Measurements from ENCODE around the gene DEPDC1B.

DEPDC1B gene

GRCh38 chr5:60687927-60688720, 11.8 kb downstream of the DEPDC1B start:
- H3K27ac ChIP-seq (replicated peaks; ENCODE audit: low read length), result no peak overlapping the region
- no peak overlapping the region for H2AK5ac ChIP-seq (ENCODE audit: low read depth, low read length)
- peaks cover 5% of the 10 kb centered on the region for H3K79me1 ChIP-seq (ENCODE audit: low read depth, low read length)
- H3K4me1 ChIP-seq (ENCODE audit: control insufficient read depth in 2 of 2, insufficient read depth in 1 of 2, low read depth in 1 of 2, low read length in 2 of 2), result no peaks in the 10 kb centered on the region
- no peak overlapping the region for H2BK12ac ChIP-seq (ENCODE audit: low read length)
- no peak overlapping the region for H2BK120ac ChIP-seq (ENCODE audit: low read depth, low read length)
- no peak overlapping the region for H2AFZ ChIP-seq (ENCODE audit: low read length)
- no peaks in the 10 kb centered on the region for H3K27me3 ChIP-seq (ENCODE audit: control insufficient read depth in 3 of 3, insufficient read depth in 3 of 3, low read depth in 1 of 3, low read length in 3 of 3)
- H3K14ac ChIP-seq (ENCODE audit: low read length), result no peak overlapping the region
- no CpG with 5 or more reads among the region's 3 CpGs for WGBS, 2 donors (ENCODE audit: extremely low coverage in 2 of 2, insufficient read length in 2 of 2, insufficient replicate concordance in 1 of 2)
- no peak overlapping the region for H3K18ac ChIP-seq (ENCODE audit: low read length)
- H3K23ac ChIP-seq (ENCODE audit: low read depth, low read length, poor library complexity), result no peak overlapping the region
- peaks cover 13 to 52% of the 10 kb centered on the region in 2 donors for H3K36me3 ChIP-seq (replicated peaks in 1 of 2; ENCODE audit: control insufficient read depth in 2 of 2, insufficient read depth in 2 of 2, low read length in 2 of 2)
- H2BK5ac ChIP-seq (ENCODE audit: low read length), result no peak overlapping the region
- H4K8ac ChIP-seq (ENCODE audit: low read depth, low read length), result no peak overlapping the region
- H2BK15ac ChIP-seq (ENCODE audit: low read length), result no peak overlapping the region
- no peak overlapping the region for H3K4me3 ChIP-seq (ENCODE audit: low read length in 2 of 2)
- DNase-seq (ENCODE audit: low spot score), result no peak
- no peak overlapping the region for H3K4me2 ChIP-seq (ENCODE audit: insufficient read depth, low read length, poor library complexity, severe bottlenecking)
- no peak overlapping the region for H4K91ac ChIP-seq (ENCODE audit: low read depth, low read length, poor library complexity)
- no peak overlapping the region for H3K4ac ChIP-seq (ENCODE audit: low read length)
- H3K9me3 ChIP-seq (replicated peaks in 1 of 2; ENCODE audit: control insufficient read depth in 2 of 2, insufficient read depth in 1 of 2, low read depth in 1 of 2, low read length in 2 of 2), result peaks cover 0 to 7% of the 10 kb centered on the region in 2 donors
- no peak overlapping the region for H3K9ac ChIP-seq (ENCODE audit: low read depth, low read length, poor library complexity)

- no CpG with 5 or more reads among the region's 4 CpGs for WGBS, 2 donors (ENCODE audit: extremely low coverage in 2 of 2, insufficient read length in 2 of 2, insufficient replicate concordance in 1 of 2)
- no peaks in the 10 kb centered on the region for H3K9me3 ChIP-seq (replicated peaks in 1 of 2; ENCODE audit: control insufficient read depth in 2 of 2, insufficient read depth in 1 of 2, low read depth in 1 of 2, low read length in 2 of 2)
Observed at GRCh38 chr5:60686157-60686556, 13.8 kb downstream of the DEPDC1B start.

GRCh38 chr5:60685700-60686099, 14.3 kb downstream of the DEPDC1B start:
- no peak overlapping the region for H2BK5ac ChIP-seq (ENCODE audit: low read length)
- no peak overlapping the region for H3K23ac ChIP-seq (ENCODE audit: low read depth, low read length, poor library complexity)
- H4K8ac ChIP-seq (ENCODE audit: low read depth, low read length), result no peak overlapping the region
- H2BK120ac ChIP-seq (ENCODE audit: low read depth, low read length), result no peak overlapping the region
- no peak overlapping the region for H3K4ac ChIP-seq (ENCODE audit: low read length)
- H3K27me3 ChIP-seq (ENCODE audit: control insufficient read depth in 3 of 3, insufficient read depth in 3 of 3, low read depth in 1 of 3, low read length in 3 of 3), result no peaks in the 10 kb centered on the region
- no peak overlapping the region for H4K91ac ChIP-seq (ENCODE audit: low read depth, low read length, poor library complexity)
- no peak overlapping the region for H3K27ac ChIP-seq (replicated peaks; ENCODE audit: low read length)
- no peak overlapping the region for H3K4me2 ChIP-seq (ENCODE audit: insufficient read depth, low read length, poor library complexity, severe bottlenecking)
- H3K4me1 ChIP-seq (ENCODE audit: control insufficient read depth in 2 of 2, insufficient read depth in 1 of 2, low read depth in 1 of 2, low read length in 2 of 2), result no peaks in the 10 kb centered on the region
- H3K36me3 ChIP-seq (replicated peaks in 1 of 2; ENCODE audit: control insufficient read depth in 2 of 2, insufficient read depth in 2 of 2, low read length in 2 of 2), result peaks cover 13 to 65% of the 10 kb centered on the region in 2 donors
- no peak overlapping the region for H2BK12ac ChIP-seq (ENCODE audit: low read length)
- no peak overlapping the region for H3K4me3 ChIP-seq (ENCODE audit: low read length in 2 of 2)
- H2AFZ ChIP-seq (ENCODE audit: low read length), result no peak overlapping the region
- DNase-seq (ENCODE audit: low spot score), result no peak
- WGBS, 2 donors (ENCODE audit: extremely low coverage in 2 of 2, insufficient read length in 2 of 2, insufficient replicate concordance in 1 of 2), result no CpG with 5 or more reads among the region's 2 CpGs
- no peaks in the 10 kb centered on the region for H3K9me3 ChIP-seq (replicated peaks in 1 of 2; ENCODE audit: control insufficient read depth in 2 of 2, insufficient read depth in 1 of 2, low read depth in 1 of 2, low read length in 2 of 2)
- no peak overlapping the region for H3K18ac ChIP-seq (ENCODE audit: low read length)
- H2AK5ac ChIP-seq (ENCODE audit: low read depth, low read length), result no peak overlapping the region
- no peak overlapping the region for H3K9ac ChIP-seq (ENCODE audit: low read depth, low read length, poor library complexity)
- H3K14ac ChIP-seq (ENCODE audit: low read length), result no peak overlapping the region
- peaks cover 7% of the 10 kb centered on the region for H3K79me1 ChIP-seq (ENCODE audit: low read depth, low read length)
- H2BK15ac ChIP-seq (ENCODE audit: low read length), result no peak overlapping the region

More at GRCh38 chr5:60686157-60686556, 13.8 kb downstream of the DEPDC1B start:
- Histone ChIP-seq H2AK5ac (ENCODE audit: low read depth, low read length) (no peak overlapping the region), H2BK15ac (ENCODE audit: low read length) (no peak overlapping the region), H4K91ac (ENCODE audit: low read depth, low read length, poor library complexity) (no peak overlapping the region), H2AFZ (ENCODE audit: low read length) (no peak overlapping the region), H3K14ac (ENCODE audit: low read length) (no peak overlapping the region), H3K27ac (replicated peaks; ENCODE audit: low read length) (no peak overlapping the region), H3K18ac (ENCODE audit: low read length) (no peak overlapping the region), H2BK12ac (ENCODE audit: low read length) (no peak overlapping the region), H3K27me3 (ENCODE audit: control insufficient read depth in 3 of 3, insufficient read depth in 3 of 3, low read depth in 1 of 3, low read length in 3 of 3) (no peaks in the 10 kb centered on the region), H3K4ac (ENCODE audit: low read length) (no peak overlapping the region), H3K79me1 (ENCODE audit: low read depth, low read length) (peaks cover 5% of the 10 kb centered on the region), H3K4me1 (ENCODE audit: control insufficient read depth in 2 of 2, insufficient read depth in 1 of 2, low read depth in 1 of 2, low read length in 2 of 2) (no peaks in the 10 kb centered on the region), H2BK5ac (ENCODE audit: low read length) (no peak overlapping the region), H4K8ac (ENCODE audit: low read depth, low read length) (no peak overlapping the region), H3K36me3 (replicated peaks in 1 of 2; ENCODE audit: control insufficient read depth in 2 of 2, insufficient read depth in 2 of 2, low read length in 2 of 2) (peaks cover 13 to 61% of the 10 kb centered on the region in 2 donors), H3K4me3 (ENCODE audit: low read length in 2 of 2) (no peak overlapping the region), H3K9ac (ENCODE audit: low read depth, low read length, poor library complexity) (no peak overlapping the region), H2BK120ac (ENCODE audit: low read depth, low read length) (no peak overlapping the region), H3K23ac (ENCODE audit: low read depth, low read length, poor library complexity) (no peak overlapping the region), H3K4me2 (ENCODE audit: insufficient read depth, low read length, poor library complexity, severe bottlenecking) (no peak overlapping the region)
- DNase-seq (ENCODE audit: low spot score), result no peak

GRCh38 chr5:60685028-60685427, 14.9 kb downstream of the DEPDC1B start:
- Histone ChIP-seq H3K9me3 (replicated peaks in 1 of 2; ENCODE audit: control insufficient read depth in 2 of 2, insufficient read depth in 1 of 2, low read depth in 1 of 2, low read length in 2 of 2) (no peaks in the 10 kb centered on the region), H2AK5ac (ENCODE audit: low read depth, low read length) (no peak overlapping the region), H3K4me2 (ENCODE audit: insufficient read depth, low read length, poor library complexity, severe bottlenecking) (no peak overlapping the region), H3K4me3 (ENCODE audit: low read length in 2 of 2) (no peak overlapping the region), H4K91ac (ENCODE audit: low read depth, low read length, poor library complexity) (no peak overlapping the region), H3K9ac (ENCODE audit: low read depth, low read length, poor library complexity) (no peak overlapping the region), H3K79me1 (ENCODE audit: low read depth, low read length) (peaks cover 7% of the 10 kb centered on the region), H2BK15ac (ENCODE audit: low read length) (no peak overlapping the region), H2BK5ac (ENCODE audit: low read length) (no peak overlapping the region), H3K4ac (ENCODE audit: low read length) (no peak overlapping the region), H3K36me3 (replicated peaks in 1 of 2; ENCODE audit: control insufficient read depth in 2 of 2, insufficient read depth in 2 of 2, low read length in 2 of 2) (peaks cover 13 to 71% of the 10 kb centered on the region in 2 donors), H3K4me1 (ENCODE audit: control insufficient read depth in 2 of 2, insufficient read depth in 1 of 2, low read depth in 1 of 2, low read length in 2 of 2) (no peaks in the 10 kb centered on the region), H3K18ac (ENCODE audit: low read length) (no peak overlapping the region), H2BK120ac (ENCODE audit: low read depth, low read length) (no peak overlapping the region), H4K8ac (ENCODE audit: low read depth, low read length) (no peak overlapping the region), H3K27me3 (ENCODE audit: control insufficient read depth in 3 of 3, insufficient read depth in 3 of 3, low read depth in 1 of 3, low read length in 3 of 3) (no peaks in the 10 kb centered on the region), H3K14ac (ENCODE audit: low read length) (no peak overlapping the region), H3K23ac (ENCODE audit: low read depth, low read length, poor library complexity) (no peak overlapping the region), H2BK12ac (ENCODE audit: low read length) (no peak overlapping the region), H2AFZ (ENCODE audit: low read length) (no peak overlapping the region), H3K27ac (replicated peaks; ENCODE audit: low read length) (no peak overlapping the region)
- WGBS, 2 donors (ENCODE audit: extremely low coverage in 2 of 2, insufficient read length in 2 of 2, insufficient replicate concordance in 1 of 2), result no CpG with 5 or more reads among the region's 6 CpGs
- DNase-seq (ENCODE audit: low spot score), result no peak

Measured in neuronal stem cell (in vitro differentiated cells).